Measurements from ENCODE around the gene TSKU. TPM values are rescaled to one million over a fixed set of nuclear protein-coding genes. Genes with fewer than 3 reads are reported as not detected.

The TSKU gene
- polyA plus RNA-seq, 3 donors = not detected

DNA sequence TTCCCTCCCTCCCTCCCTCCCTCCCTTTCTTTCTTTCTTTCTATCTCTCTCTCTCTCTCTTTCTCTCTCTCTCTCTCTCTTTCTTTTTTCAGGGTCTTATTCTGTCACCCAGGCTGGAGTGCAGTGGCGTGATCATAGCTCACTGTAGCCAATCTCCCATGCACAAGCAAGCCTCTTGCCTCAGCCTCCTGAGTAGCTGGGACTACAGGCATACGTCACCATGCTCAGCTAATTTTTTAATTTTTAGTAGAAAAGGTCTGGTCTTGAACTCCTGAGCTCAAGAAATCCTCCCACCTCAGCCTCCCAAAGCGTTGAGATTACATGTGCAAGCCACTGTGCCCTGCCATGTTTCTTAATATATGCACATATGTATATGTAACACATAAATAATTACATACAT lies 19.0 kb downstream of the TSKU start:
- Mint-ChIP-seq H3K27me3 (ENCODE audit: low read depth in 3 of 3) (peaks cover 20 to 46% (median 35%) of the 10 kb centered on the region in 3 donors), H3K4me1 (peaks cover 16% of the 10 kb centered on the region), H3K9me3 (no peaks in the 10 kb centered on the region), H3K4me3 (no peak overlapping the region), H3K27ac (no peak overlapping the region), H3K36me3 (no peaks in the 10 kb centered on the region)
- Histone ChIP-seq H3K9ac (ENCODE audit: insufficient read depth, low read length, poor library complexity, severe bottlenecking) (no peak overlapping the region), H3K4me1 (ENCODE audit: control insufficient read depth in 1 of 2, insufficient read depth in 2 of 2, low read length in 2 of 2) (peaks cover 9 to 11% of the 10 kb centered on the region in 2 donors), H3K4me3 (replicated peaks in 1 of 3; ENCODE audit: low read depth in 2 of 3, low read length in 3 of 3) (no peak overlapping the region), H3K4me2 (replicated peaks; ENCODE audit: extremely low read depth, low read length, poor library complexity, severe bottlenecking) (no peak overlapping the region), H2AFZ (ENCODE audit: insufficient read depth, low read depth, low read length, poor library complexity, severe bottlenecking) (no peak overlapping the region), H3K27me3 (ENCODE audit: control insufficient read depth in 2 of 2, insufficient read depth in 2 of 2, low read length in 2 of 2) (peaks cover 0 to 8% of the 10 kb centered on the region in 2 donors), H4K20me1 (ENCODE audit: insufficient read depth, low read length) (no peaks in the 10 kb centered on the region), H3K9me3 (replicated peaks in 1 of 2; ENCODE audit: control insufficient read depth in 1 of 2, insufficient read depth in 1 of 2, low read length in 2 of 2) (no peaks in the 10 kb centered on the region), H3K36me3 (replicated peaks in 1 of 2; ENCODE audit: control insufficient read depth in 1 of 2, insufficient read depth in 2 of 2, low read length in 2 of 2) (no peaks in the 10 kb centered on the region), H3K79me2 (ENCODE audit: insufficient read depth, low read length) (no peaks in the 10 kb centered on the region), H3K27ac (ENCODE audit: low read depth in 1 of 2, low read length in 2 of 2) (no peak overlapping the region)
- intact Hi-C loops (cut with micrococcal nuclease) = no loop called here
- DNase-seq = no peak
- TF ChIP-seq CTCF (IDR thresholded peaks at IDR 0.05) = no peak
- WGBS (ENCODE audit: insufficient coverage) = no CpG with 5 or more reads among the region's 3 CpGs

GRCh38 chr11:76802621-76803020 lies 19.5 kb downstream of the TSKU start:
- H3K27me3 ChIP-seq (ENCODE audit: control insufficient read depth in 2 of 2, insufficient read depth in 2 of 2, low read length in 2 of 2) = peaks cover 0 to 8% of the 10 kb centered on the region in 2 donors
- WGBS (ENCODE audit: insufficient coverage) = 100% methylated on average over 1 of the region's 4 CpGs
- no peak overlapping the region for H2AFZ ChIP-seq (ENCODE audit: insufficient read depth, low read depth, low read length, poor library complexity, severe bottlenecking)
- H3K9ac ChIP-seq (ENCODE audit: insufficient read depth, low read length, poor library complexity, severe bottlenecking) = no peak overlapping the region
- H3K27ac Mint-ChIP-seq = peak overlapping the region in 1 of 7 donors; percentile 50
- H3K4me1 Mint-ChIP-seq = peaks cover 20% of the 10 kb centered on the region
- H3K9me3 Mint-ChIP-seq = no peaks in the 10 kb centered on the region
- intact Hi-C loops (cut with micrococcal nuclease) = no loop called here
- no peak overlapping the region for H3K4me3 ChIP-seq (replicated peaks in 1 of 3; ENCODE audit: low read depth in 2 of 3, low read length in 3 of 3)
- TF ChIP-seq CTCF (IDR thresholded peaks at IDR 0.05) = no peak
- H3K36me3 Mint-ChIP-seq = no peaks in the 10 kb centered on the region
- H3K4me2 ChIP-seq (replicated peaks; ENCODE audit: extremely low read depth, low read length, poor library complexity, severe bottlenecking) = no peak overlapping the region
- no peaks in the 10 kb centered on the region for H3K36me3 ChIP-seq (replicated peaks in 1 of 2; ENCODE audit: control insufficient read depth in 1 of 2, insufficient read depth in 2 of 2, low read length in 2 of 2)
- H4K20me1 ChIP-seq (ENCODE audit: insufficient read depth, low read length) = no peaks in the 10 kb centered on the region
- DNase-seq = no peak
- no peak overlapping the region for H3K27ac ChIP-seq (ENCODE audit: low read depth in 1 of 2, low read length in 2 of 2)
- peaks cover 13 to 14% of the 10 kb centered on the region in 2 donors for H3K4me1 ChIP-seq (ENCODE audit: control insufficient read depth in 1 of 2, insufficient read depth in 2 of 2, low read length in 2 of 2)
- H3K9me3 ChIP-seq (replicated peaks in 1 of 2; ENCODE audit: control insufficient read depth in 1 of 2, insufficient read depth in 1 of 2, low read length in 2 of 2) = no peaks in the 10 kb centered on the region
- H3K79me2 ChIP-seq (ENCODE audit: insufficient read depth, low read length) = no peaks in the 10 kb centered on the region
- H3K4me3 Mint-ChIP-seq = no peak overlapping the region
- H3K27me3 Mint-ChIP-seq (ENCODE audit: low read depth in 3 of 3) = peaks cover 20 to 48% (median 33%) of the 10 kb centered on the region in 3 donors

Measured in CD14-positive monocyte (primary cell).